BLaER1 (cell line): ENCODE measurements around the gene RALGAPA1.

Experiments
- H3K27ac ChIP-seq: shearing (Covaris generic); formaldehyde crosslinking; 2 replicates; pipeline ENCODE4 v1.8.1; 2022
- H3K27me3 ChIP-seq: shearing (Covaris generic); formaldehyde crosslinking; 2 replicates; pipeline ENCODE4 v1.8.1; 2022
- H3K36me3 ChIP-seq: shearing (Covaris generic); formaldehyde crosslinking; 2 replicates; pipeline ENCODE4 v1.8.1; 2022
- H3K4me1 ChIP-seq: shearing (Covaris generic); formaldehyde crosslinking; 2 replicates; pipeline ENCODE4 v1.8.1; 2022
- H3K4me2 ChIP-seq: shearing (Covaris generic); formaldehyde crosslinking; 2 replicates; pipeline ENCODE4 v1.8.1; 2022
- H3K4me3 ChIP-seq: shearing (Covaris generic); formaldehyde crosslinking; 2 replicates; pipeline ENCODE4 v1.8.1; 2022
- H3K9ac ChIP-seq: shearing (Covaris generic); formaldehyde crosslinking; 2 replicates; pipeline ENCODE4 v1.8.1; 2022
- H3K9me3 ChIP-seq: shearing (Covaris generic); formaldehyde crosslinking; 2 replicates; pipeline ENCODE4 v1.8.1; 2022
- H4K20me1 ChIP-seq: shearing (Covaris generic); formaldehyde crosslinking; 2 replicates; pipeline ENCODE4 v1.8.1; 2022
- Cebpa-rat ChIP-seq: shearing (Covaris generic); IDR thresholded peaks from 2 replicates; pipeline ENCODE4 v1.8.1; 2022

RALGAPA1 gene

GRCh38 chr14:35557221-35557747, 251.8 kb downstream of the RALGAPA1 start:
- H4K20me1 ChIP-seq: no peaks in the 10 kb centered on the region
- H3K4me2 ChIP-seq: no peak overlapping the region
- no peak for TF ChIP-seq Cebpa-rat
- H3K9ac ChIP-seq: no peak overlapping the region
- no peak overlapping the region for H3K4me3 ChIP-seq
- H3K4me1 ChIP-seq: no peaks in the 10 kb centered on the region
- no peak overlapping the region for H3K27ac ChIP-seq
- H3K36me3 ChIP-seq: no peaks in the 10 kb centered on the region
- H3K27me3 ChIP-seq: no peaks in the 10 kb centered on the region
- no peaks in the 10 kb centered on the region for H3K9me3 ChIP-seq

- Histone ChIP-seq H3K27ac (no peak overlapping the region), H3K4me1 (no peaks in the 10 kb centered on the region), H3K9me3 (no peaks in the 10 kb centered on the region), H3K4me3 (no peak overlapping the region), H3K9ac (no peak overlapping the region), H4K20me1 (no peaks in the 10 kb centered on the region), H3K4me2 (no peak overlapping the region), H3K36me3 (no peaks in the 10 kb centered on the region), H3K27me3 (no peaks in the 10 kb centered on the region)
- no peak for TF ChIP-seq Cebpa-rat
Measured at GRCh38 chr14:35556548-35556947, 252.5 kb downstream of the RALGAPA1 start.

- no peak overlapping the region for H3K9ac ChIP-seq
- no peak overlapping the region for H3K27ac ChIP-seq
- H4K20me1 ChIP-seq: no peaks in the 10 kb centered on the region
- H3K27me3 ChIP-seq: no peaks in the 10 kb centered on the region
- no peaks in the 10 kb centered on the region for H3K9me3 ChIP-seq
- no peak overlapping the region for H3K4me3 ChIP-seq
- no peaks in the 10 kb centered on the region for H3K36me3 ChIP-seq
- H3K4me2 ChIP-seq: no peak overlapping the region
- H3K4me1 ChIP-seq: no peaks in the 10 kb centered on the region
- TF ChIP-seq Cebpa-rat: no peak
Measured at GRCh38 chr14:35553808-35554207, 255.3 kb downstream of the RALGAPA1 start.

GRCh38 chr14:35551081-35551480, 258.0 kb downstream of the RALGAPA1 start:
- no peak overlapping the region for H3K9ac ChIP-seq

GRCh38 chr14:35549551-35549950, 259.5 kb downstream of the RALGAPA1 start:
- Histone ChIP-seq H3K36me3 (no peaks in the 10 kb centered on the region), H3K27ac (no peak overlapping the region), H3K4me2 (no peak overlapping the region), H3K27me3 (no peaks in the 10 kb centered on the region), H3K9me3 (no peaks in the 10 kb centered on the region), H4K20me1 (no peaks in the 10 kb centered on the region), H3K4me1 (no peaks in the 10 kb centered on the region), H3K4me3 (no peak overlapping the region), H3K9ac (no peak overlapping the region)
- no peak for TF ChIP-seq Cebpa-rat

More at GRCh38 chr14:35551081-35551480, 258.0 kb downstream of the RALGAPA1 start:
- Histone ChIP-seq H3K36me3 (no peaks in the 10 kb centered on the region), H3K27me3 (no peaks in the 10 kb centered on the region), H3K9me3 (no peaks in the 10 kb centered on the region), H4K20me1 (no peaks in the 10 kb centered on the region), H3K4me2 (no peak overlapping the region), H3K27ac (no peak overlapping the region), H3K4me3 (no peak overlapping the region), H3K4me1 (no peaks in the 10 kb centered on the region)
- TF ChIP-seq Cebpa-rat: no peak

GRCh38 chr14:35543006-35543405, 266.1 kb downstream of the RALGAPA1 start:
- Histone ChIP-seq H3K4me1 (peaks cover 13% of the 10 kb centered on the region), H3K36me3 (no peaks in the 10 kb centered on the region), H3K4me2 (no peak overlapping the region), H4K20me1 (no peaks in the 10 kb centered on the region), H3K9ac (no peak overlapping the region), H3K27me3 (no peaks in the 10 kb centered on the region), H3K4me3 (no peak overlapping the region), H3K9me3 (no peaks in the 10 kb centered on the region), H3K27ac (no peak overlapping the region)
- no peak for TF ChIP-seq Cebpa-rat

GRCh38 chr14:35539969-35540368, 269.1 kb downstream of the RALGAPA1 start:
- Histone ChIP-seq H3K27ac (no peak overlapping the region), H3K4me3 (no peak overlapping the region), H3K9ac (no peak overlapping the region), H3K9me3 (peaks cover 7% of the 10 kb centered on the region), H4K20me1 (peaks cover 8% of the 10 kb centered on the region), H3K36me3 (no peaks in the 10 kb centered on the region), H3K4me1 (peaks cover 14% of the 10 kb centered on the region), H3K27me3 (peaks cover 11% of the 10 kb centered on the region), H3K4me2 (peak overlapping the region; percentile 62)
- no peak for TF ChIP-seq Cebpa-rat

- H4K20me1 ChIP-seq: peaks cover 26% of the 10 kb centered on the region
- peaks cover 31% of the 10 kb centered on the region for H3K4me1 ChIP-seq
- no peaks in the 10 kb centered on the region for H3K36me3 ChIP-seq
- H3K4me2 ChIP-seq: no peak overlapping the region
- no peak overlapping the region for H3K4me3 ChIP-seq
- H3K27ac ChIP-seq: no peak overlapping the region
- no peak for TF ChIP-seq Cebpa-rat
- H3K27me3 ChIP-seq: peaks cover 54% of the 10 kb centered on the region
- no peak overlapping the region for H3K9ac ChIP-seq
- H3K9me3 ChIP-seq: peaks cover 11% of the 10 kb centered on the region
Measured at GRCh38 chr14:35535483-35536112, 273.5 kb downstream of the RALGAPA1 start.

GRCh38 chr14:35534873-35535482, 274.1 kb downstream of the RALGAPA1 start:
- no peak overlapping the region for H3K27ac ChIP-seq
- peak overlapping the region; percentile 99 for H3K4me2 ChIP-seq
- H3K4me1 ChIP-seq: peaks cover 25% of the 10 kb centered on the region
- H3K9me3 ChIP-seq: peaks cover 11% of the 10 kb centered on the region
- H4K20me1 ChIP-seq: peaks cover 26% of the 10 kb centered on the region
- peak overlapping the region; percentile 72 for H3K4me3 ChIP-seq
- peaks cover 58% of the 10 kb centered on the region for H3K27me3 ChIP-seq
- no peak for TF ChIP-seq Cebpa-rat
- H3K36me3 ChIP-seq: no peaks in the 10 kb centered on the region
- H3K9ac ChIP-seq: no peak overlapping the region

GRCh38 chr14:35534208-35534872, 274.8 kb downstream of the RALGAPA1 start:
- H3K27me3 ChIP-seq: peaks cover 58% of the 10 kb centered on the region
- H3K9me3 ChIP-seq: peaks cover 11% of the 10 kb centered on the region
- H3K9ac ChIP-seq: no peak overlapping the region
- peaks cover 26% of the 10 kb centered on the region for H4K20me1 ChIP-seq
- H3K4me3 ChIP-seq: peak overlapping the region; percentile 72
- peak overlapping the region; percentile 99 for H3K4me2 ChIP-seq
- H3K27ac ChIP-seq: no peak overlapping the region
- H3K4me1 ChIP-seq: peaks cover 19% of the 10 kb centered on the region
- no peaks in the 10 kb centered on the region for H3K36me3 ChIP-seq
- TF ChIP-seq Cebpa-rat: no peak
